ENCODE results near the gene VEZT. TPM values are rescaled to one million over a fixed set of nuclear protein-coding genes. Genes with fewer than 3 reads are reported as not detected.
"Not testable (repeated sequence)": the region's sequence is repeated elsewhere in the genome, so short reads cannot be mapped to it uniquely, and the experiment has no call there.

The VEZT gene
- total RNA-seq, 1 donor from 2014 or later, result 69.9 TPM

DNA sequence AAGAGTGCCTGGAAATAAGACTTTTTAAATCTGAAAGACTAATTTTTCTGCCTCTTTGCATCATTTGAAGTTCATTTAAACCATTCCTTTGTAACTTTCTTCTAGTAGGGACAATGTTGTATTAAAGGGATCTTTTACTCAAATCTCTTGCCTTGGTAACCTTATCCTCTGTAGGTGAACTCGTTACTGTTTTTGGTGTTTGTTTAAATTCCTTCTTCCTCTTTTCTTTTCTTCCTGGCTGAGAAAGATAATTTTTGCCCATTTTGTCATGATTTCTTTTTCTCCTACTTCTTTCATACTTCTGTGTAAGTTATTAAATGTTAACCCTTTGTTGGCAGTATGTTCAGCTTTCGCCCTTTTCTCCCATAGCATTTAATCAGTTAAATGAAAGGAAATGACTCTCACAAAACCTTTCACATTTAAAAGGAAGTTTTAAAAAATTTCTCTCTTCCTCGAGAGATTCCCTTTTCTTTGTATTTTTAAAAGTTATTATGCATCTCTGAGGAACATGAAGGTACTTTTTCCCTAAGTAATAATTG lies 10.3 kb downstream of the VEZT start:
- TF ChIP-seq, protein P1, sequence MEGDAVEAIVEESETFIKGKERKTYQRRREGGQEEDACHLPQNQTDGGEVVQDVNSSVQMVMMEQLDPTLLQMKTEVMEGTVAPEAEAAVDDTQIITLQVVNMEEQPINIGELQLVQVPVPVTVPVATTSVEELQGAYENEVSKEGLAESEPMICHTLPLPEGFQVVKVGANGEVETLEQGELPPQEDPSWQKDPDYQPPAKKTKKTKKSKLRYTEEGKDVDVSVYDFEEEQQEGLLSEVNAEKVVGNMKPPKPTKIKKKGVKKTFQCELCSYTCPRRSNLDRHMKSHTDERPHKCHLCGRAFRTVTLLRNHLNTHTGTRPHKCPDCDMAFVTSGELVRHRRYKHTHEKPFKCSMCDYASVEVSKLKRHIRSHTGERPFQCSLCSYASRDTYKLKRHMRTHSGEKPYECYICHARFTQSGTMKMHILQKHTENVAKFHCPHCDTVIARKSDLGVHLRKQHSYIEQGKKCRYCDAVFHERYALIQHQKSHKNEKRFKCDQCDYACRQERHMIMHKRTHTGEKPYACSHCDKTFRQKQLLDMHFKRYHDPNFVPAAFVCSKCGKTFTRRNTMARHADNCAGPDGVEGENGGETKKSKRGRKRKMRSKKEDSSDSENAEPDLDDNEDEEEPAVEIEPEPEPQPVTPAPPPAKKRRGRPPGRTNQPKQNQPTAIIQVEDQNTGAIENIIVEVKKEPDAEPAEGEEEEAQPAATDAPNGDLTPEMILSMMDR (IDR thresholded peaks at IDR 0.05), result no peak
- H3K4me3 ChIP-seq, result no peak overlapping the region
- no peaks in the 10 kb centered on the region for H3K9me3 ChIP-seq
- peaks cover 36% of the 10 kb centered on the region for H3K4me1 ChIP-seq
- no peak for DNase-seq
- H3K27me3 ChIP-seq, result no peaks in the 10 kb centered on the region
- intact Hi-C loops (cut with DNase I), result no loop called here
- H3K27ac ChIP-seq, result no peak overlapping the region
- H3K36me3 ChIP-seq, result peaks cover 12% of the 10 kb centered on the region
- ATAC-seq, result no peak

DNA sequence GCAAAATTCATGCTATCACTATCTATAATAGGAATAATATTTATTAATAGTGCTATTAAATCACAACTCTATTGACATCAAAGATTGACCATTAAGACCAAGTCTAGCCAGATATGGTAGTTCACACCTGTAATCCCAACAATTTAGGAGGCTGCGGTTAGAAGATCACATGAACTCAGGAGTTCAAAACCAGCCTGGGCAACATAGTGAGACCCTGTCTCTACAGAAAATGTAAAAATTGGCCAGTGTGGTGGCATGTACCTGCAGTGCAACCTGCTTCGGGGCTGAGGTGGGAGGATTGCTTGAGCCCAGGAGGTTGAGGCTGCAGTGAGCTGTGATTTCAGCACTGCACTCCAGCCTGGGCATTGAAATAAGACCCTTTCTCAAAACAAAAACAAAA lies 11.0 kb downstream of the VEZT start:
- H3K27me3 ChIP-seq, result no peaks in the 10 kb centered on the region
- no peak overlapping the region for H3K27ac ChIP-seq
- no peaks in the 10 kb centered on the region for H3K9me3 ChIP-seq
- DNase-seq, result no peak
- peaks cover 36% of the 10 kb centered on the region for H3K4me1 ChIP-seq
- no peak overlapping the region for H3K4me3 ChIP-seq
- no peak for ATAC-seq
- peaks cover 12% of the 10 kb centered on the region for H3K36me3 ChIP-seq
- TF ChIP-seq, protein P1 (IDR thresholded peaks at IDR 0.05), result no peak
- intact Hi-C loops (cut with DNase I), result no loop called here

DNA sequence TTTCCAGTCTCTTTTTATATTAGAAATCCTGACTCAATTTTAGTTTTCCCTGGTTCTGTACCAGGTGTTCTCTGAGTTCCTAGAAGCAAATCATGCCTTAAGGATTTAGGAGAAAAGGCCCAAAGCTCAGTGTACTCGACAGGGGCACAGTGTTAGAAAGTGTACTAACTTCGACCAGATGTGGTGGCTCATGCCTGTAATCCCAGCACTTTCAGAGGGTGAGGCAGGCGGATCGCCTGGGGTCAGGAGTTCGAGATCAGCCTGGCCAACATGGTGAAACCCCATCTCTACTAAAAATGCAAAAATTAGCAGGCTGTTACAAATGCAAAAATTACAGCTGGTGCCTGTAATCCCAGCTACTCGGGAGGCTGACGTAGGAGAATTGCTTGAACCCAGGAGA lies 12.0 kb downstream of the VEZT start:
- TF ChIP-seq, protein P1 (IDR thresholded peaks at IDR 0.05), result no peak
- intact Hi-C loops (cut with DNase I), result no loop called here
- Histone ChIP-seq H3K4me3 (no peak overlapping the region), H3K9me3 (no peaks in the 10 kb centered on the region), H3K27me3 (no peaks in the 10 kb centered on the region), H3K27ac (no peak overlapping the region), H3K36me3 (peaks cover 12% of the 10 kb centered on the region), H3K4me1 (peaks cover 36% of the 10 kb centered on the region)
- ATAC-seq (no peak), DNase-seq (no peak)

DNA sequence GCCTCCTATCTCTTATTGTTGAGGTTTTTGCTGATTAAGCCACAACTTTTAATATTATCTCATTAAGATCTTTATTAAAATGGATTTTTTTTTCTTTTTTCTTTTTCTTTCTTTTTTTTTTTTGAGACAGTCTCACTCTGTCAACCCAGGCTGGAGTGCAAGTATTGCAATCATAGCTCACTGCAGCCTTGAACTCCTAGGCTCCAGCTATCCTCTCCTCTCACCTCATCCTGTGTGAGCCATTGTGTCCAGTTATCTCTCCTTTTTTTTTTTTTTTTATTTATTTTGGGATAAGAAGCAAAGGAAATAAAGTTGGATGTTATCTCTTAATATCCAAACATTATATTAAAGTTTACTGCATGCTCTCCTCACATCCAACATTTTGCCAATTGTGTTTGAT lies 12.7 kb downstream of the VEZT start:
- TF ChIP-seq, protein P1 (IDR thresholded peaks at IDR 0.05), result no peak
- DNase-seq, result no peak

DNA sequence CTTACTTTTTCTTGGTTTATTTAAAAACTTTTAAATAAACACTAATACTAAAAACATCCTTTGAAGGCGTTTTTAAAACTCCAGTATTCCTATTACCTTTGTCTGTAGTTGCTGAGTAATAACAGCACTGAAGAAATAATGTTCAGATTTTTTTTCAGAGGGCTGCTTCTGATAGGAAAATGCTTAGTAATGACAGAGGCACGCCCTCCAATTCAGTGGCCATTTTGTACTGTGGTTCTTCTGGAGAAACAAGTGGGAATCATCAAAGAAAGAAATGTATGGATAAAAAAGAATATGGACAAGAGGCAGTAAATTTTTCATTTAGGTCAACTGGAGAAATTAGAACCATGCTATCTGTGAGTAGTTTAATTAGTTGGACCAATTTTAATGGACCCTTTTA lies 13.6 kb downstream of the VEZT start:
- ATAC-seq (no peak), DNase-seq (no peak)
- intact Hi-C loops (cut with DNase I), result no loop called here
- Histone ChIP-seq H3K36me3 (no peaks in the 10 kb centered on the region), H3K4me3 (no peak overlapping the region), H3K27ac (no peak overlapping the region), H3K4me1 (peaks cover 36% of the 10 kb centered on the region), H3K27me3 (no peaks in the 10 kb centered on the region), H3K9me3 (no peaks in the 10 kb centered on the region)
- TF ChIP-seq, protein P1 (IDR thresholded peaks at IDR 0.05), result no peak

More for the DNA sequence above, 12.7 kb downstream of the VEZT start:
- ATAC-seq, result no peak
- Histone ChIP-seq H3K36me3 (peaks cover 8% of the 10 kb centered on the region), H3K9me3 (no peaks in the 10 kb centered on the region), H3K4me3 (no peak overlapping the region), H3K4me1 (peaks cover 36% of the 10 kb centered on the region), H3K27me3 (no peaks in the 10 kb centered on the region), H3K27ac (no peak overlapping the region)
- intact Hi-C loops (cut with DNase I), result no loop called here

DNA sequence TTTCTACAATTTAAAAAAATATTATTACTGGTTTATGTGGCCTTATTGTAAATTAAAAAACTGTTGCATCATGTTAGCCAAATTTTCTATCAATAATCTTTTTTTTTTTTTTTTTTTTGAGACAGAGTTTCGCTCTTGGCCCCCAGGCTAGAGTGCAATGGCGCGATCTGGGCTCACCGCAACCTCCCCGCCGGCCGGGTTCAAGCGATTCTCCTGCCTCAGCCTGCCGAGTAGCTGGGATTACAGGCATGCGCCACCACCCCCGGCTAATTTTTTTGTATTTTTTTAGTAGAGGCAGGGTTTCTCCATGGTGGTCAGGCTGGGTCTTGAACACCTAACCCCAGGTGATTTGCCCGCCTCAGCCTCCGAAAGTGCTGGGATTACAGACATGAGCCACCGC lies 16.6 kb downstream of the VEZT start:
- peaks cover 21% of the 10 kb centered on the region for H3K4me1 ChIP-seq
- intact Hi-C loops (cut with DNase I); H3K36me3 ChIP-seq; H3K27ac ChIP-seq; ATAC-seq; DNase-seq; H3K27me3 ChIP-seq; H3K4me3 ChIP-seq; H3K9me3 ChIP-seq: not testable (repeated sequence)

DNA sequence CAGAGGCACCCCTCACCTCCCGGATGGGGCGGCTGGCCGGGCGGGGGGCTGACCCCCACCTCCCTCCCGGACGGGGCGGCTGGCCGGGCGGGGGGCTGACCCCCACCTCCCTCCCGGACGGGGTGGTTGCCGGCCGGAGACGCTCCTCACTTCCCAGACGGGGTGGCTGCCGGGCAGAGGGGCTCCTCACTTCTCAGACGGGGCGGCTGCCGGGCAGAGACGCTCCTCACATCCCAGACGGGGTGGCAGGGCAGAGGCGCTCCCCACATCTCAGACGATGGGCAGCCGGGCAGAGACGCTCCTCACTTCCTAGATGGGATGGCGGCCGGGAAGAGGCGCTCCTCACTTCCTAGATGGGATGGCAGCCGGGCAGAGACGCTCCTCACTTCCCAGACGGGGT lies 18.0 kb downstream of the VEZT start:
- H3K36me3 ChIP-seq; H3K27ac ChIP-seq; H3K4me3 ChIP-seq; DNase-seq; H3K27me3 ChIP-seq; intact Hi-C loops (cut with DNase I); H3K9me3 ChIP-seq; ATAC-seq: not testable (repeated sequence)
- H3K4me1 ChIP-seq, result peaks cover 10% of the 10 kb centered on the region
